Measurements from ENCODE around the gene FNDC3B.
A peak's percentile ranks its signal among the peaks of the same experiment; 100 is the strongest.

Gene FNDC3B

GRCh38 chr3:172135820-172136219, 96.4 kb downstream of the FNDC3B start:
- no peak for DNase-seq (ENCODE audit: low spot score)

- no peak for DNase-seq (ENCODE audit: low spot score)
These were observed 97.0 kb downstream of the FNDC3B start for GRCh38 chr3:172136330-172136729.

GRCh38 chr3:172137287-172138192, 98.2 kb downstream of the FNDC3B start:
- DNase-seq (ENCODE audit: low spot score), result no peak

- no peak for DNase-seq (ENCODE audit: low spot score)
These were observed 98.8 kb downstream of the FNDC3B start for GRCh38 chr3:172138193-172138537.

GRCh38 chr3:172138792-172139507, 99.6 kb downstream of the FNDC3B start:
- peak; percentile 62 for DNase-seq (ENCODE audit: low spot score)

- DNase-seq (ENCODE audit: low spot score), result no peak
These were observed 100.3 kb downstream of the FNDC3B start for GRCh38 chr3:172139528-172140276.

- DNase-seq (ENCODE audit: low spot score), result no peak
These were observed 101.4 kb downstream of the FNDC3B start for GRCh38 chr3:172140499-172141391.

- no peak for DNase-seq (ENCODE audit: low spot score)
These were observed 102.9 kb downstream of the FNDC3B start for GRCh38 chr3:172142051-172142863.

- no peak for DNase-seq (ENCODE audit: low spot score)
These were observed 103.6 kb downstream of the FNDC3B start for GRCh38 chr3:172142864-172143451.

GRCh38 chr3:172143739-172144497, 104.5 kb downstream of the FNDC3B start:
- DNase-seq (ENCODE audit: low spot score), result no peak

- DNase-seq (ENCODE audit: low spot score), result no peak
These were observed 105.2 kb downstream of the FNDC3B start for GRCh38 chr3:172144601-172145000.

GRCh38 chr3:172145031-172145686, 105.8 kb downstream of the FNDC3B start:
- DNase-seq (ENCODE audit: low spot score), result no peak

GRCh38 chr3:172146349-172146748, 107.0 kb downstream of the FNDC3B start:
- DNase-seq (ENCODE audit: low spot score), result no peak

- DNase-seq (ENCODE audit: low spot score), result no peak
These were observed 107.9 kb downstream of the FNDC3B start for GRCh38 chr3:172147113-172147818.

GRCh38 chr3:172148241-172148640, 108.9 kb downstream of the FNDC3B start:
- DNase-seq (ENCODE audit: low spot score), result no peak

- no peak for DNase-seq (ENCODE audit: low spot score)
These were observed 109.6 kb downstream of the FNDC3B start for GRCh38 chr3:172148702-172149565.

GRCh38 chr3:172150268-172150667, 110.9 kb downstream of the FNDC3B start:
- DNase-seq (ENCODE audit: low spot score), result no peak

All from activated CD4-positive, alpha-beta T cell treated with anti-CD3 and anti-CD28 coated beads, Interleukin-2, Interleukin-4, amounts not matched to agents 100 ng/mL and 50 ng/mL, durations not matched to agents 16 hours and 8 hours (primary cell).